GM23248 (cell line): Measurements from ENCODE around the gene TSEN15. TPM values are rescaled to one million over a fixed set of nuclear protein-coding genes. Genes with fewer than 3 reads are reported as not detected.
"Not testable (repeated sequence)": the region's sequence is repeated elsewhere in the genome, so short reads cannot be mapped to it uniquely, and the experiment has no call there.

ENCODE experiments used
- DNase-seq: peaks from one replicate; pipeline ENCODE4 v3.0.0-alpha.2; 2015
- H2AFZ ChIP-seq: fragments of 200-600 bp; sonication (generic); 2 replicates; pipeline ENCODE4 v1.6.1; 2016; ENCODE audit warnings: antibody characterized with exemption
- H3F3A ChIP-seq: fragments of 200-600 bp; sonication (generic); 2 replicates; pipeline ENCODE4 v1.6.1; 2016; ENCODE audit warnings: mild to moderate bottlenecking, antibody characterized with exemption, mixed run types; ENCODE audit not compliant: insufficient read depth
- H3K27ac ChIP-seq: fragments of 200-600 bp; sonication (generic); 2 replicates; pipeline ENCODE4 v1.5.1; 2016; ENCODE audit warnings: mild to moderate bottlenecking
- H3K27me3 ChIP-seq: fragments of 200-600 bp; sonication (generic); replicated peaks from 2 replicates; pipeline ENCODE4 v1.6.1; 2016; ENCODE audit warnings: mild to moderate bottlenecking; ENCODE audit not compliant: insufficient read depth
- H3K36me3 ChIP-seq: fragments of 200-600 bp; sonication (generic); 2 replicates; pipeline ENCODE4 v1.6.1; 2016; ENCODE audit warnings: low read depth, mild to moderate bottlenecking
- H3K4me1 ChIP-seq: fragments of 200-600 bp; sonication (generic); 2 replicates; pipeline ENCODE4 v1.6.1; 2016; ENCODE audit warnings: mild to moderate bottlenecking; ENCODE audit not compliant: insufficient read depth
- H3K4me2 ChIP-seq: fragments of 200-600 bp; sonication (generic); one replicate; pipeline ENCODE4 v1.6.1; 2016; ENCODE audit warnings: mild to moderate bottlenecking; ENCODE audit not compliant: unreplicated experiment
- H3K4me3 ChIP-seq: fragments of 200-600 bp; sonication (generic); 2 replicates; pipeline ENCODE4 v1.5.1; 2016; ENCODE audit warnings: mild to moderate bottlenecking
- H3K79me2 ChIP-seq: fragments of 200-600 bp; sonication (generic); 2 replicates; pipeline ENCODE4 v1.6.1; 2016; ENCODE audit warnings: mild to moderate bottlenecking; ENCODE audit not compliant: insufficient read depth
- H3K9ac ChIP-seq: fragments of 200-600 bp; sonication (generic); 2 replicates; pipeline ENCODE4 v1.6.1; 2016; ENCODE audit warnings: mild to moderate bottlenecking
- H3K9me2 ChIP-seq: fragments of 200-600 bp; sonication (generic); 2 replicates; pipeline ENCODE4 v1.6.1; 2016; ENCODE audit warnings: mixed run types, mild to moderate bottlenecking, moderate library complexity; ENCODE audit not compliant: insufficient read depth
- H3K9me3 ChIP-seq: fragments of 200-600 bp; sonication (generic); one replicate; pipeline ENCODE4 v1.6.1; 2017; ENCODE audit warnings: low read depth
- H4K20me1 ChIP-seq: fragments of 200-600 bp; sonication (generic); 2 replicates; pipeline ENCODE4 v1.6.0; 2016; ENCODE audit not compliant: insufficient read depth
- EZH2 ChIP-seq: fragments of 200-600 bp; sonication (generic); IDR thresholded peaks from 2 replicates; pipeline ENCODE4 v1.6.1; 2018; ENCODE audit warnings: antibody characterized with exemption, mild to moderate bottlenecking; ENCODE audit not compliant: insufficient read depth, poor library complexity, severe bottlenecking
- EZH2phosphoT487 ChIP-seq: fragments of 200-600 bp; sonication (generic); IDR thresholded peaks from 2 replicates; pipeline ENCODE4 v1.6.1; 2018; ENCODE audit warnings: antibody characterized with exemption, moderate library complexity, mild to moderate bottlenecking, low read depth; ENCODE audit not compliant: insufficient read depth
- WGBS, 2 experiments: methylation state at CpG; one replicate each; pipeline ENCODE4 v1.1.6; 2015 to 2017; ENCODE audit warnings: low lambda C conversion rate in 2 of 2, low coverage in 1 of 2; ENCODE audit errors: missing lambda C conversion rate in 2 of 2; 5-methylcytosine and 5-hydroxymethylcytosine counted together
- in situ Hi-C: fragments of 300-500 bp; cut with MboI; formaldehyde crosslinking; loops from 2 replicates; pipeline ENCODE4 v1.15.0; 2020
- polyA plus RNA-seq: library from polyadenylated mRNA; unstranded; fragments of >200 nt; fragmentation: Nextera tagmentation; extraction: Ambion mirVana; gene quantifications from 2 replicates; pipeline ENCODE4 v1.2.1, GENCODE V29; 2016
- total RNA-seq: library from RNA; depleted of rRNA; stranded (reverse); fragments of >200 nt; shearing (Covaris generic); gene quantifications from 2 replicates; pipeline ENCODE4 v1.2.3, GENCODE V29; 2014

Gene TSEN15
- total and polyA plus RNA-seq, 2 experiments from 2014 or later, result 52.0 to 81.9 TPM

GRCh38 chr1:184096005-184096404 is 44.5 kb downstream of the TSEN15 start:
- Histone ChIP-seq H3F3A (no peaks in the 10 kb centered on the region), H3K79me2 (no peaks in the 10 kb centered on the region), H3K4me1 (no peaks in the 10 kb centered on the region), H4K20me1 (no peaks in the 10 kb centered on the region), H3K27me3 (no peaks in the 10 kb centered on the region), H3K9ac (no peak overlapping the region), H3K9me3 (no peaks in the 10 kb centered on the region), H3K4me2 (no peak overlapping the region), H3K4me3 (no peak overlapping the region), H3K27ac (no peak overlapping the region), H3K9me2 (no peaks in the 10 kb centered on the region), H2AFZ (no peak overlapping the region), H3K36me3 (no peaks in the 10 kb centered on the region)
- no peak for TF ChIP-seq EZH2
- in situ Hi-C loops, result loop anchor here (25.0 kb wide), 2 partner anchors 291 to 466 kb away; partner anchors contain the start of gene C1orf21
- no peak for DNase-seq
- WGBS, 2 experiments, result 93 to 95% methylated on average over 1 of the region's 1 CpG

GRCh38 chr1:184096580-184096979 is 45.0 kb downstream of the TSEN15 start:
- H3K9me2 ChIP-seq, H3K27me3 ChIP-seq, H4K20me1 ChIP-seq, H2AFZ ChIP-seq, H3K27ac ChIP-seq, H3K4me3 ChIP-seq, H3F3A ChIP-seq, H3K79me2 ChIP-seq, H3K4me2 ChIP-seq, H3K36me3 ChIP-seq, H3K9ac ChIP-seq, H3K9me3 ChIP-seq, DNase-seq, H3K4me1 ChIP-seq: not testable (repeated sequence)
- in situ Hi-C loops, result loop anchor here (25.0 kb wide), 2 partner anchors 291 to 466 kb away; partner anchors contain the start of gene C1orf21
- WGBS, 2 experiments, result 84 to 90% methylated on average over 5 of the region's 5 CpGs

GRCh38 chr1:184101141-184101540 is 49.6 kb downstream of the TSEN15 start:
- in situ Hi-C loops, result no loop called here
- H3K27ac ChIP-seq, result no peak overlapping the region
- no peaks in the 10 kb centered on the region for H3K9me2 ChIP-seq
- H4K20me1 ChIP-seq, result no peaks in the 10 kb centered on the region
- TF ChIP-seq EZH2phosphoT487 (no peak), EZH2 (no peak)
- no peak overlapping the region for H2AFZ ChIP-seq
- no peaks in the 10 kb centered on the region for H3K36me3 ChIP-seq
- no peaks in the 10 kb centered on the region for H3K9me3 ChIP-seq
- H3K9ac ChIP-seq, result no peak overlapping the region
- H3K4me3 ChIP-seq, result no peak overlapping the region
- no peak overlapping the region for H3K4me2 ChIP-seq
- H3K4me1 ChIP-seq, result no peaks in the 10 kb centered on the region
- no peaks in the 10 kb centered on the region for H3K27me3 ChIP-seq
- DNase-seq, result no peak
- no peaks in the 10 kb centered on the region for H3K79me2 ChIP-seq
- H3F3A ChIP-seq, result no peaks in the 10 kb centered on the region

GRCh38 chr1:184101571-184101970 is 50.0 kb downstream of the TSEN15 start:
- TF ChIP-seq EZH2phosphoT487 (no peak), EZH2 (no peak)
- no peaks in the 10 kb centered on the region for H3F3A ChIP-seq
- H3K4me3 ChIP-seq, result no peak overlapping the region
- H3K27ac ChIP-seq, result no peak overlapping the region
- WGBS, 2 experiments, result 27 to 50% methylated on average over 1 of the region's 1 CpG
- DNase-seq, result no peak
- no peaks in the 10 kb centered on the region for H3K36me3 ChIP-seq
- no peak overlapping the region for H3K9ac ChIP-seq
- H3K9me3 ChIP-seq, result no peaks in the 10 kb centered on the region
- no peak overlapping the region for H3K4me2 ChIP-seq
- no peaks in the 10 kb centered on the region for H3K79me2 ChIP-seq
- no peak overlapping the region for H2AFZ ChIP-seq
- H3K4me1 ChIP-seq, result no peaks in the 10 kb centered on the region
- no peaks in the 10 kb centered on the region for H4K20me1 ChIP-seq
- no peaks in the 10 kb centered on the region for H3K27me3 ChIP-seq
- H3K9me2 ChIP-seq, result no peaks in the 10 kb centered on the region
- in situ Hi-C loops, result no loop called here
